ENCODE measurements around the gene TNFAIP1. TPM values are rescaled to one million over a fixed set of nuclear protein-coding genes. Genes with fewer than 3 reads are reported as not detected.

TNFAIP1 gene
- total and polyA plus RNA-seq, 7 experiments from 2014 or later = 8.0 to 26.9 (median 19.0) TPM

DNA sequence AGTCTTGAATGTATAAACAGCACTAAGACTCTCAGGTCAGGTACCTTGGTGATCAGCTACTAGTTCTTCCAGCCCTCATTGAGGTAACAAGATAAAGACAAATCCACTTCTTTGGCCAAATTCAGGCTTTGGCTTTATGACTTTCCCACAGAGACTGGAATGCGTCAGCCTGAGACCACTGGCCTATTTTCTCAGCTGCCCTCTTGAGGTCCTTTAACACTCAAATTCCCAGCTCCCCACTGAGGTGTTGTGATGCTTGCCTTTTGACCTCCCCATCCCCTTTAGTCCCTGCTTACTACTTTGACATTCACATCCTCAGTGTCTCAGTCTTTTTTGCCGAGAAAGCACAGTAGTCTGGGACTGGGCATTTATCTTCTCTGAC lies 10.6 kb downstream of the TNFAIP1 start:
- H3K9me3 ChIP-seq (ENCODE audit: control insufficient read depth in 2 of 3, low read length in 3 of 3) = no peaks in the 10 kb centered on the region
- ChIA-PET POLR2A (interaction anchor here (0.9 to 1.8 kb wide), 3 partner anchors 10 to 11 kb away, joined by 3 to 8 read pairs (median 3); partner anchors contain the start of genes IFT20, POLDIP2 and TNFAIP1), CTCF (no interaction called here)
- H3K27me3 ChIP-seq (ENCODE audit: control insufficient read depth in 2 of 2, insufficient read depth in 2 of 2, low read length in 2 of 2) = no peaks in the 10 kb centered on the region
- H3K4me3 Mint-ChIP-seq = no peak overlapping the region
- no peaks in the 10 kb centered on the region for H3K9me3 Mint-ChIP-seq
- no peaks in the 10 kb centered on the region for H3K4me1 ChIP-seq (ENCODE audit: control insufficient read depth in 2 of 2, insufficient read depth in 2 of 2, low read length in 2 of 2)
- no peak for DNase-seq
- H3K27ac Mint-ChIP-seq = peak overlapping the region in 3 of 9 donors; percentile 2 to 45 (median 5)
- no peak overlapping the region for H3K27ac ChIP-seq (ENCODE audit: low read depth, low read length)
- no peak overlapping the region for H3K4me3 ChIP-seq (ENCODE audit: low read length)
- ATAC-seq = no peak
- intact Hi-C loops (cut with micrococcal nuclease) = no loop called here
- no peaks in the 10 kb centered on the region for H3K27me3 Mint-ChIP-seq
- peaks cover 13 to 98% (median 21%) of the 10 kb centered on the region in 3 experiments for H3K36me3 ChIP-seq (ENCODE audit: control insufficient read depth in 2 of 3, insufficient read depth in 3 of 3, low read length in 3 of 3)
- peaks cover 0 to 4% (median 0%) of the 10 kb centered on the region in 7 donors for H3K4me1 Mint-ChIP-seq
- peaks cover 4 to 43% (median 11%) of the 10 kb centered on the region in 5 donors for H3K36me3 Mint-ChIP-seq

DNA sequence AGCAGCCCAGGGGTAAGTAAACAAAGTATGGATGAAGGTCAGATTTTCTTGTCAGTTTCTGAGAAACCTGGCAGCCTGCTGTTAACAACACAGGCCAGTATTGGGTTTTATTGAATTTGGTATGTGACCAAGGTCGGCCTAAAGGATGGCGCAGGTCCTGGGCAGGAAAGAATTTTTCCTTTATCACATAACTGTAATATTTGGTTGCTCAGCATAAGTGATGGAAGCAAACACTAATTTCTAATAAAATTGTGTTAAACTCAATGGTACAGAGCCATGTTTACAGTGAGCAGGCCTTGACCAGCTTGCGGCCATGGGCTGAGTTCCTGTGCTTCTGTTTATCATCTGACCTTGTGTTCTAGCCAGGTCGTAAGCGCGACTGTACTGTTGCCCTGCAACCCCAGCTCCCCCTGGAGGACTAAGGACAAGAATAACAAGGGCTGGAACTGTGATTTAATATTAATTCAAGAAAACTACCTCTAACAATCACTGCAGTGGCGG lies 11.2 kb downstream of the TNFAIP1 start:
- no peak for DNase-seq
- H3K36me3 ChIP-seq (ENCODE audit: control insufficient read depth in 2 of 3, insufficient read depth in 3 of 3, low read length in 3 of 3) = peaks cover 16 to 98% (median 19%) of the 10 kb centered on the region in 3 experiments
- peak overlapping the region in 1 of 9 donors; percentile 45 for H3K27ac Mint-ChIP-seq
- H3K27me3 ChIP-seq (ENCODE audit: control insufficient read depth in 2 of 2, insufficient read depth in 2 of 2, low read length in 2 of 2) = no peaks in the 10 kb centered on the region
- ChIA-PET POLR2A (interaction anchor here (1.2 to 3.0 kb wide), 4 partner anchors 9 to 11 kb away, joined by 3 to 15 read pairs (median 6); partner anchors contain the start of genes IFT20, POLDIP2 and TNFAIP1), CTCF (no interaction called here)
- no peak overlapping the region for H3K27ac ChIP-seq (ENCODE audit: low read depth, low read length)
- H3K9me3 Mint-ChIP-seq = no peaks in the 10 kb centered on the region
- H3K9me3 ChIP-seq (ENCODE audit: control insufficient read depth in 2 of 3, low read length in 3 of 3) = no peaks in the 10 kb centered on the region
- ATAC-seq = no peak
- no peaks in the 10 kb centered on the region for H3K4me1 ChIP-seq (ENCODE audit: control insufficient read depth in 2 of 2, insufficient read depth in 2 of 2, low read length in 2 of 2)
- intact Hi-C loops (cut with micrococcal nuclease) = no loop called here
- H3K4me3 ChIP-seq (ENCODE audit: low read length) = no peak overlapping the region
- H3K4me1 Mint-ChIP-seq = peaks cover 0 to 4% (median 0%) of the 10 kb centered on the region in 7 donors
- H3K36me3 Mint-ChIP-seq = peaks cover 4 to 36% (median 17%) of the 10 kb centered on the region in 5 donors
- no peaks in the 10 kb centered on the region for H3K27me3 Mint-ChIP-seq
- no peak overlapping the region for H3K4me3 Mint-ChIP-seq

DNA sequence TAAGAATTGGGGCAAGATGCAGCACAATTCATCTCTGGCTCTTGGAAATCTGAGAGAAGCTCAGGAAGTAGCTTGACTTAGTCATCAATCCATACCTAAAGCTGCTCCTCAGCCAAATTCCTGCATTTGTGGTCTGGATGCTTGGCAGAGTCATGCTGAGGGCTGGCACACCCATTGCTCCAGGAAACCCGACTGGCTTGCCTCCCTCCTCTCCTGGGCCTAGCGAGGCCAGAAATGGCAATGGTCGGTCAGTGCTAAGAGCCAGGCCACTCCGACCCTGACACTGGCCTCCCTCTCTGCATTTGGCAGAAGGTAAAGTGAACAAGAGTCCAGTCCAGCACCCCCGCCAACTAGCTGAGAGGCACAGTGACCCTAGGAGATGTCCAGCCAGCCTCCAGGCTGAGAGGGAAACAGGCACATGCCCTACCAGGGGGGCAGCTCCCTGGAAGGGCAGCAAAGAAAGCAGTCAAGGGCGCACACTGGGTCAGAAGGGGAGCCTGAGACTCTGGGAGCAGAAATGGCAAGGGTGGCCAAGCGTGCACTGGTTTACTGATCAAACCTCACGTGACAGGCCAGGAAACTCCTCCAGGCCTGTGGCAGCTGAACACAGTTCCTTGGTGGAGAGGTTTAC lies 11.8 kb downstream of the TNFAIP1 start:
- ChIA-PET CTCF (no interaction called here), POLR2A (interaction anchor here (1.2 to 3.0 kb wide), 3 partner anchors 10 to 12 kb away, joined by 3 to 15 read pairs (median 8); partner anchors contain the start of genes IFT20, POLDIP2 and TNFAIP1)
- no peak for ATAC-seq
- Histone ChIP-seq H3K9me3 (ENCODE audit: control insufficient read depth in 2 of 3, low read length in 3 of 3) (no peaks in the 10 kb centered on the region), H3K4me3 (ENCODE audit: low read length) (no peak overlapping the region), H3K27me3 (ENCODE audit: control insufficient read depth in 2 of 2, insufficient read depth in 2 of 2, low read length in 2 of 2) (no peaks in the 10 kb centered on the region), H3K36me3 (ENCODE audit: control insufficient read depth in 2 of 3, insufficient read depth in 3 of 3, low read length in 3 of 3) (peaks cover 15 to 97% (median 22%) of the 10 kb centered on the region in 3 experiments), H3K27ac (ENCODE audit: low read depth, low read length) (no peak overlapping the region), H3K4me1 (ENCODE audit: control insufficient read depth in 2 of 2, insufficient read depth in 2 of 2, low read length in 2 of 2) (no peaks in the 10 kb centered on the region)
- peaks cover 0 to 4% (median 0%) of the 10 kb centered on the region in 7 donors for H3K4me1 Mint-ChIP-seq
- intact Hi-C loops (cut with micrococcal nuclease) = no loop called here
- peaks cover 0 to 31% (median 19%) of the 10 kb centered on the region in 5 donors for H3K36me3 Mint-ChIP-seq
- no peaks in the 10 kb centered on the region for H3K9me3 Mint-ChIP-seq
- H3K27ac Mint-ChIP-seq = peak overlapping the region in 1 of 9 donors; percentile 2
- H3K27me3 Mint-ChIP-seq = no peaks in the 10 kb centered on the region
- DNase-seq = no peak
- H3K4me3 Mint-ChIP-seq = no peak overlapping the region

DNA sequence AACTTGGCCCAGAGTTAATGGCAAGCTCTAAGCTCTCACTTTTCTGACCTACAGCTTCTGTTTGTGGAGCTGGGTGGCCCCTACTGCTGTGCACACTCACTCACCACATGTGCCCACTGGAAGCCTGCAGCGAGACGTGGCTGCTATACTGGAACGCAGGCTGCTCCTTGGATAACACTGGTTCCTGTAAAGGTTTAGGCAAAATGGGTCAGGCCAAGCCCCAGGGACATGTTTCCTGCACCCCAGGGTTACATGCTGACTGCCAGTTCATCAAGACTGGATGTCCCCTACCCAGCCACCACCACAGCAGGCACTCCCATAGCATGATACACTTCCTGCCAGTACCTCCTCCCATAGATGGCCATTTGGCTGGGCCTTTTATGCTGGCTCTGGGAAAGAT lies 13.4 kb downstream of the TNFAIP1 start:
- Mint-ChIP-seq H3K27ac (peak overlapping the region in 1 of 9 donors; percentile 38), H3K36me3 (peaks cover 0 to 25% (median 19%) of the 10 kb centered on the region in 5 donors), H3K4me3 (no peak overlapping the region), H3K4me1 (no peaks in the 10 kb centered on the region), H3K27me3 (no peaks in the 10 kb centered on the region), H3K9me3 (no peaks in the 10 kb centered on the region)
- Histone ChIP-seq H3K27ac (ENCODE audit: low read depth, low read length) (no peak overlapping the region), H3K36me3 (ENCODE audit: control insufficient read depth in 2 of 3, insufficient read depth in 3 of 3, low read length in 3 of 3) (peaks cover 20 to 99% (median 27%) of the 10 kb centered on the region in 3 experiments), H3K4me1 (ENCODE audit: control insufficient read depth in 2 of 2, insufficient read depth in 2 of 2, low read length in 2 of 2) (no peaks in the 10 kb centered on the region), H3K4me3 (ENCODE audit: low read length) (no peak overlapping the region), H3K9me3 (ENCODE audit: control insufficient read depth in 2 of 3, low read length in 3 of 3) (no peaks in the 10 kb centered on the region), H3K27me3 (ENCODE audit: control insufficient read depth in 2 of 2, insufficient read depth in 2 of 2, low read length in 2 of 2) (no peaks in the 10 kb centered on the region)
- ATAC-seq (no peak), DNase-seq (no peak)
- CTCF ChIA-PET = no interaction called here
- POLR2A ChIA-PET = interaction anchor here (1.3 to 3.0 kb wide), 2 partner anchors 8 to 13 kb away, joined by 8 to 15 read pairs; partner anchors contain the start of genes IFT20, POLDIP2 and TNFAIP1
- intact Hi-C loops (cut with micrococcal nuclease) = no loop called here

DNA sequence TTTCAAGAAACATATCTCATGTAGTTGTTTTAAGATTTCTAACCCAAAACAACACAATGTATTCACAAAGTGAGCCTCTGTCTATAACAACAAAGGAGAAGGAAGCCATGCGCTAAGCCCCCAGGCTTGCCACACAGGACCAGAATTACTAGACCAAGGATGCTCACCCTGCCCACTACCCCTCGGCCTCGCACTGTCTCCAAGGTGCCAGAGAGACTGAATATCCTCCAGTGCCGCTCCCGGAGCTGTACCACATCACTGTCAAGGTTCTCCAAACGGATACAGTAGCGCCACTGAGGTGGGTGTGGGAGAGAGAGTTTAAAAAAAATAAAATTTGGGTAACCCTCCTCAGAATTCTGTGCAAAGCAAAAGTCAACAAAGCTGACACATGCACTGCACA lies 14.7 kb downstream of the TNFAIP1 start:
- Histone ChIP-seq H3K4me1 (ENCODE audit: control insufficient read depth in 2 of 2, insufficient read depth in 2 of 2, low read length in 2 of 2) (no peaks in the 10 kb centered on the region), H3K27me3 (ENCODE audit: control insufficient read depth in 2 of 2, insufficient read depth in 2 of 2, low read length in 2 of 2) (no peaks in the 10 kb centered on the region), H3K36me3 (ENCODE audit: control insufficient read depth in 2 of 3, insufficient read depth in 3 of 3, low read length in 3 of 3) (peaks cover 20 to 96% (median 31%) of the 10 kb centered on the region in 3 experiments), H3K4me3 (ENCODE audit: low read length) (no peak overlapping the region), H3K27ac (ENCODE audit: low read depth, low read length) (no peak overlapping the region), H3K9me3 (ENCODE audit: control insufficient read depth in 2 of 3, low read length in 3 of 3) (no peaks in the 10 kb centered on the region)
- Mint-ChIP-seq H3K27me3 (no peaks in the 10 kb centered on the region), H3K27ac (peak overlapping the region in 2 of 9 donors; percentile 7 to 21), H3K36me3 (peaks cover 4 to 30% (median 19%) of the 10 kb centered on the region in 5 donors), H3K4me1 (peaks cover 0 to 5% (median 4%) of the 10 kb centered on the region in 7 donors), H3K9me3 (no peaks in the 10 kb centered on the region), H3K4me3 (no peak overlapping the region)
- intact Hi-C loops (cut with micrococcal nuclease) = no loop called here
- CTCF ChIA-PET = interaction anchor here (0.7 to 1.2 kb wide), 2 partner anchors 14 to 598 kb away, joined by 3 to 4 read pairs; partner anchors contain the start of gene TNFAIP1
- DNase-seq = no peak
- POLR2A ChIA-PET = no interaction called here
- no peak for ATAC-seq

DNA sequence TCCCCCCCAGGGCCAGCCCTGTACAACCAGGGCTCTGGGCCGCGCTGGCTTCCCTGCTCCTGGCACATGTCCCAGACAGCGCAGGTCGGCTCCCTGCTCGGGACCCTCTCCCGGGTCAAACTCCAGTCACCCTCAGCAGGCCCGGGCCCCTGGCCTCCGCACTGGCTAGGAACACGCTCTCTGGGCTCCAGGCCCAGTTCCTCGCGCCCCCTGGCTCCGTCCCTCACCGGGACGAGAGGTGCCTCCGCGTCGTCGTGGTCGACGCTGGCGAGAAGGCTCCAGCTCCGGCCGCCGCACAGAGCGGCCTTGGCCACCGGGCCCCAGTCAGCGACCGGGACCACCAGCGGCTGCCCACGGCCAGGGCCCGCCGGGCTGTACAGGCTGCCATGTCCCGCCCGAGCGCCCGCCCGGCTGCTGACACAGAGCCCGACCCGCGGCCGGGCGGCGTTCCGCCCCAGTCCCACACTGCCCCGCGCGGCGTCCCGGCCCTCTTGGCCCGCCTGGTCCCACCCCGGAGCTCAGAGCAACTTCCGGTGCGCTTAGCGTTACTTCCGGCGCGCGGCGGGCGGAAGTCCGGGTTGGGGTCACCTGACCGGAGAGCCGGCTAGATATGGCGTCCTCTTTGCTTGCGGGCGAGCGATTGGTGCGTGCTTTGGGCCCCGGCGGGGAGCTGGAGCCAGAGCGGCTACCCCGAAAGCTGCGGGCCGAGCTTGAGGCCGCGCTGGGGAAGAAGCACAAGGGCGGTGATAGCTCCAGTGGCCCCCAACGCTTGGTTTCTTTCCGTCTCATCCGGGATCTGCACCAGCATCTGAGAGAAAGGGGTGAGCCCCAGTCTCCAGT lies 21.7 kb downstream of the TNFAIP1 start, which contains the start of gene POLDIP2:
TSS of gene POLDIP2 (minus strand) at position 467 of the 840 bp plus-strand sequence. CDS start at position 388, 79 bp downstream.
- Mint-ChIP-seq H3K36me3 (peaks cover 4 to 26% (median 12%) of the 10 kb centered on the region in 5 donors), H3K4me3 (peak within 1 kb of the TSS; percentile 91 to 98 (median 94)), H3K9me3 (peaks cover 0 to 3% (median 0%) of the 10 kb centered on the region in 11 donors), H3K27ac (peak within 1 kb of the TSS; percentile 89 to 97 (median 94)), H3K27me3 (no peaks in the 10 kb centered on the region), H3K4me1 (peaks cover 19 to 40% (median 29%) of the 10 kb centered on the region in 7 donors)
- POLR2A ChIA-PET = interaction anchor here (0.6 to 4.8 kb wide), 23 partner anchors 9 to 794 kb away, joined by 3 to 75 read pairs (median 3); partner anchors contain the start of genes FLOT2, IFT20, PHF12 and SARM1
- intact Hi-C loops (cut with micrococcal nuclease) = loop anchor here (1.0 to 2.0 kb wide), 5 partner anchors 14 to 38 kb away; partner anchors contain the start of genes IFT20 (in 2 of the 2), SARM1 (in 2 of the 2), TMEM97 (in 2 of the 2) and TNFAIP1 (in 2 of the 2)
- CTCF ChIA-PET = interaction anchor here (1.2 to 3.3 kb wide), 2 partner anchors 22 to 60 kb away, joined by 4 to 14 read pairs; partner anchors contain the start of genes IFT20 and TNFAIP1
- peak within 1 kb of the TSS; percentile 90 for H3K27ac ChIP-seq (ENCODE audit: low read depth, low read length)
- DNase-seq (peak; percentile 94 to 97 (median 96)), ATAC-seq (peak; percentile 99)
- no peaks in the 10 kb centered on the region for H3K27me3 ChIP-seq (ENCODE audit: control insufficient read depth in 2 of 2, insufficient read depth in 2 of 2, low read length in 2 of 2)
- peaks cover 17 to 21% of the 10 kb centered on the region in 2 donors for H3K4me1 ChIP-seq (ENCODE audit: control insufficient read depth in 2 of 2, insufficient read depth in 2 of 2, low read length in 2 of 2)
- H3K4me3 ChIP-seq (ENCODE audit: low read length) = peak within 1 kb of the TSS; percentile 80
- peaks cover 19 to 57% (median 30%) of the 10 kb centered on the region in 3 experiments for H3K36me3 ChIP-seq (ENCODE audit: control insufficient read depth in 2 of 3, insufficient read depth in 3 of 3, low read length in 3 of 3)
- H3K9me3 ChIP-seq (ENCODE audit: control insufficient read depth in 2 of 3, low read length in 3 of 3) = no peaks in the 10 kb centered on the region
